Stomach smooth muscle (tissue), 2 donors: ENCODE measurements around the gene ANGPTL2.

ENCODE experiments used
- H3K27ac ChIP-seq: one replicate; pipeline ENCODE4 v1.7.0; 2013; ENCODE audit warnings: mild to moderate bottlenecking, low read length, inconsistent platforms
- H3K27me3 ChIP-seq, 2 donors: one replicate each; pipeline ENCODE4 v1.7.0; 2013; ENCODE audit warnings: low read length in 2 of 2; ENCODE audit not compliant: insufficient read depth in 2 of 2, control insufficient read depth in 1 of 2
- H3K36me3 ChIP-seq, 2 donors: one replicate each; pipeline ENCODE4 v1.7.0; 2013; ENCODE audit warnings: low read length in 2 of 2; ENCODE audit not compliant: control insufficient read depth in 2 of 2, insufficient read depth in 2 of 2
- H3K4me1 ChIP-seq: one replicate; pipeline ENCODE4 v1.7.0; 2013; ENCODE audit warnings: low read length; ENCODE audit not compliant: control insufficient read depth, insufficient read depth
- H3K4me3 ChIP-seq, 2 donors: one replicate each; pipeline ENCODE4 v1.7.0; 2013; ENCODE audit warnings: low read length in 2 of 2
- H3K9ac ChIP-seq, 2 donors: one replicate each; pipeline ENCODE4 v1.7.0; 2013; ENCODE audit warnings: low read length in 2 of 2, mild to moderate bottlenecking in 1 of 2
- H3K9me3 ChIP-seq, 2 donors: one replicate each; pipeline ENCODE4 v1.7.0; 2013; ENCODE audit warnings: low read length in 2 of 2; ENCODE audit not compliant: control insufficient read depth in 2 of 2
- donor health status: healthy.
- donor health status: Pancreatic carcinoma.

Gene ANGPTL2

DNA sequence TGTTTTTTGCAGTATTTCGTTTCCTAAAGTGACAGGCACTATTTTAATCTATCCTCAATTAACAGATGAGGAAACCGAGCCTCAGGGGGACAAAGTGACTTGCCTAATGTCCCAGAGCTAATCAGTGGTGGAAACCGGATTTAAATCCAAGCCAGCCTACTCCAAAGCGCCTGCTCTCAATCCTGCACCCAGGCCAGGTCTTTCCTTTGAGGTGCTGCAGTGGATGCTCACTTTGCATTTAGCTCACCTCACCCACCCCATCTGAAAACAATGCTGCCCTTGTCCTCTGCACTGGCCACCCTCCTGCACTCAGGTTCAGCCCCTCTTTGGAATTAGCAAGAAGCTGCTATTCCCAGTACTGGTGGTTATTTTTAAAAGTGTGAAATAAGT, 16.0 kb downstream of the ANGPTL2 start:
- H3K4me1 ChIP-seq: peaks cover 92% of the 10 kb centered on the region
- no peak overlapping the region for H3K9ac ChIP-seq
- H3K27ac ChIP-seq: peak overlapping the region; percentile 85
- no peaks in the 10 kb centered on the region for H3K27me3 ChIP-seq
- peaks cover 8 to 27% of the 10 kb centered on the region in 2 donors for H3K36me3 ChIP-seq
- H3K9me3 ChIP-seq: no peaks in the 10 kb centered on the region
- peak overlapping the region in 1 of 2 donors; percentile 29 for H3K4me3 ChIP-seq

DNA sequence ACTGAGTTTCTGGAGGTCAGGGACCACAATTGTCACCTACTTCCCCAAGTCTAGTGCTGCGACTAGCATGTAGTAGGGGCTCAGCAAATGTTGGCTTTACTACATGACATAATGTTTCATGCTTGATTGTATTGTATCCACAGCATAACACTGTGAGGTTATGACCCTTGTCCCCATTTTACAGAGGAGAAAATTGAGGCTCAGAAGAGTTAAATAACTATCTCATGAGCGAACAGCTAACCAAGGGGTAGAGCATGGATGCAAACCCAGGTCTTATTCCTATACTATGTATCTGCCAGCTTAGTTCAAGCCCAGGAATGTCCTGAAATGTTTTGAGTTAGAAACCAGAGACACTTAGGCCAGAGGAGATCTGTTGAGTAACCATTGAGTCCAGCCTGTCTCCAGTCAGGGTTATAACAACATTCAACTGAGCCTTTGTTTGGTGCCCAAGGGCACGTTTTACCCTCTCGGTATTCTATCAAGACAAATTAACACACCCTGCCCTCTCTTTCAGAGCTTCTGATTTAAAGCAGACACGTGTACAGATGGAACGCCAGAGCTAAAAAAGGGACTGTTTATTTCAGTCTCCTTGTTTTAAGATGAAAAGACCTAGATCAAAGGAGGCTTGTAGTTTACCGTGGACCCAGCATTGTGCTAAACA, 16.5 kb downstream of the ANGPTL2 start:
- H3K27ac ChIP-seq: peak overlapping the region; percentile 85
- no peaks in the 10 kb centered on the region for H3K27me3 ChIP-seq
- peaks cover 11 to 32% of the 10 kb centered on the region in 2 donors for H3K36me3 ChIP-seq
- no peak overlapping the region for H3K4me3 ChIP-seq
- H3K9me3 ChIP-seq: no peaks in the 10 kb centered on the region
- no peak overlapping the region for H3K9ac ChIP-seq
- H3K4me1 ChIP-seq: peaks cover 92% of the 10 kb centered on the region

DNA sequence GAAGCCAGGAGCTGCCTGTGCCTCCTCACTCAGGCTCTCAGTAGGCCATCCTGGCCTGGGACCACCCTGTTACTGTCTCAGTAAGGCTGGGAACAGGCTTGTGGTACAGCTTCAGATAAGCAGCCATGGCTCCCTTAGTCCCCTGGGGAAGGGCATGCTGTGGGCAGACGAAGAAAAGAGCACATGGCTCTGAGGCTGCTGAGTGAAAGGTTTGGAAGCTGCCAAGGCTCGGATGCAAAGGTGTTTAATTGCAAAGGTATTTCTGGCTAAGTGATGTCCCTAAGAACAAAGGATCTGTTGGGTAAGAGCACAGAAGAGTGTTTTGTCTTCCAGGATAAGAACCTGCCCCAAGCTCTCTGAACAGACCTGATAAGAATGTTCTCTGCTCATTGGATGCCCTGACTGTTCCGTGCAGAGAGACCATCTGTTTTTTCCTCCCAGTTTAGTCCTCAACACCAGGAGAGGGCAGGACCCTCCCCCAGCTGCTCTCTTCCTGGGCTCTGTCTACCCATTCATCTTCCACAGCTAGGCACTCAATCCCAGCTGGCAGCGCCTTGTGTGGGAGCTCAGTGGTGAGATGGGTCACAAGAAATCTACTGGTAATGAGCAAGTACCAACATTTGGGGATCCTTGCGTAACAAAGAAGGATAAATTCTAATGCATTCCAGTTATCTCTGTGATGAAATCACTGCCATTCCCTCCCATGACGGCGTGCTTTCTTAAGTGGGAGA, 17.7 kb downstream of the ANGPTL2 start:
- H3K9me3 ChIP-seq: no peaks in the 10 kb centered on the region
- H3K4me3 ChIP-seq: no peak overlapping the region
- H3K36me3 ChIP-seq: peaks cover 13 to 36% of the 10 kb centered on the region in 2 donors
- H3K9ac ChIP-seq: no peak overlapping the region
- H3K27ac ChIP-seq: peak overlapping the region; percentile 85
- H3K4me1 ChIP-seq: peaks cover 92% of the 10 kb centered on the region
- no peaks in the 10 kb centered on the region for H3K27me3 ChIP-seq

DNA sequence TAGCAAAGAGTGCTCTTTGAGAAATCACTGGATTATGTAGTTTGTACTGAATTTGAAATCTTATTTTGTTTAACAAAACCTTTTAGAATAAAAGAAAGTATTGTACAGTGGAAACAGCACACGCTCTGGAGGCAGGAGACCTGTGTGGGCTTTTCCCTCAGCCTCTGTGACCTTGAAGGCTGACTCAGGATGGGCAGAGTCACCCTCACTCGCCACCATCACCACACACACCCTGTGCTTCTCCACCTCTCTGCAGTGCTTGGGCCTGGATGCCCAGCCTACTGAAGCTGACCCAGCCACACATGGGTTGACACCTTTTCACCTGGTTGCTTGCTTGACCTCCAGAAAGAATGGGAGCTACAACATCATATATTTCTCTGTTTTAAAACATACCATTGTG, 19.6 kb downstream of the ANGPTL2 start:
- H3K27me3 ChIP-seq: no peaks in the 10 kb centered on the region
- H3K4me1 ChIP-seq: peaks cover 91% of the 10 kb centered on the region
- H3K9ac ChIP-seq: no peak overlapping the region
- peaks cover 13 to 36% of the 10 kb centered on the region in 2 donors for H3K36me3 ChIP-seq
- H3K4me3 ChIP-seq: no peak overlapping the region
- H3K9me3 ChIP-seq: no peaks in the 10 kb centered on the region
- peak overlapping the region; percentile 13 for H3K27ac ChIP-seq

DNA sequence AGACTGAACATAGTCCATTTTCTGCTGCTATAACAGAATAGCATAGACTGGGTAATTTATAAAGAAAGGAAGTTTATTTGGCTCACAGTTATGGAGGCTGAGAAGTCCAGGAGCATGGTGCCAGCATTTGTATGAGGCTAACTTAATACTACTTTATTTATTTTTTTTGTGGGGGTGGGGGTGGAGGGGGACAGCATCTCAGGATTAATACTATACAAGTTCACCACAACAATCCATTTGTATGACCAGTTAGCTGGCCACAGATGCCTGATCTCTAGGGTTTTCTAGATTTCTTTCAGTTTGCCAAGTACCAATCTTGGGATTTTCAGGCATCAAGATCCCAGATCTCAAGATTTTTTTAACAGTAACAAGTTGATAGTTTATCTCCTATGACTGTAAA, 20.3 kb downstream of the ANGPTL2 start:
- peaks cover 11 to 35% of the 10 kb centered on the region in 2 donors for H3K36me3 ChIP-seq
- H3K4me3 ChIP-seq: no peak overlapping the region
- no peaks in the 10 kb centered on the region for H3K9me3 ChIP-seq
- H3K9ac ChIP-seq: no peak overlapping the region
- peak overlapping the region; percentile 13 for H3K27ac ChIP-seq
- peaks cover 85% of the 10 kb centered on the region for H3K4me1 ChIP-seq
- H3K27me3 ChIP-seq: no peaks in the 10 kb centered on the region

DNA sequence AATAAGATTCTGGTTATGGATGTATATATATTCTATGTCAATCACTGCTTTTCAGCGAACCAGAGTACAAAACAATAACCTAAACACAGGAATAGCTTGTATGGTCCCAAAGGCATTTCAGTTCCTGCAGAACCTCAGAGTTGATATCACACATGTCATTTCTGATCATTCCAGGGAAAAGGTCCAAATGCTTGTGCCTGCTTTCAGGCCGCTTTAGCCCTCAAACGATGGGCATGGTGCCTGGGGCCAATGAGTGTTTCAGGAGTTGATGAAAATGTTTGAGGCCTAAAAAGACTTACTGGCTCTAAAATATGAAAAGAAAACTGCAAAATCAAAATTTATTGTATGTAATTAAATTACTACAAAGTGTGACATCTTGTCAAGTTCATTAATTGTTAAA, 22.8 kb downstream of the ANGPTL2 start:
- H3K9me3 ChIP-seq: no peaks in the 10 kb centered on the region
- peaks cover 14 to 30% of the 10 kb centered on the region in 2 donors for H3K36me3 ChIP-seq
- H3K27me3 ChIP-seq: no peaks in the 10 kb centered on the region
- peak overlapping the region in 1 of 2 donors; percentile 1 for H3K4me3 ChIP-seq
- peaks cover 61% of the 10 kb centered on the region for H3K4me1 ChIP-seq
- peak overlapping the region in 1 of 2 donors; percentile 19 for H3K9ac ChIP-seq
- peak overlapping the region; percentile 81 for H3K27ac ChIP-seq

DNA sequence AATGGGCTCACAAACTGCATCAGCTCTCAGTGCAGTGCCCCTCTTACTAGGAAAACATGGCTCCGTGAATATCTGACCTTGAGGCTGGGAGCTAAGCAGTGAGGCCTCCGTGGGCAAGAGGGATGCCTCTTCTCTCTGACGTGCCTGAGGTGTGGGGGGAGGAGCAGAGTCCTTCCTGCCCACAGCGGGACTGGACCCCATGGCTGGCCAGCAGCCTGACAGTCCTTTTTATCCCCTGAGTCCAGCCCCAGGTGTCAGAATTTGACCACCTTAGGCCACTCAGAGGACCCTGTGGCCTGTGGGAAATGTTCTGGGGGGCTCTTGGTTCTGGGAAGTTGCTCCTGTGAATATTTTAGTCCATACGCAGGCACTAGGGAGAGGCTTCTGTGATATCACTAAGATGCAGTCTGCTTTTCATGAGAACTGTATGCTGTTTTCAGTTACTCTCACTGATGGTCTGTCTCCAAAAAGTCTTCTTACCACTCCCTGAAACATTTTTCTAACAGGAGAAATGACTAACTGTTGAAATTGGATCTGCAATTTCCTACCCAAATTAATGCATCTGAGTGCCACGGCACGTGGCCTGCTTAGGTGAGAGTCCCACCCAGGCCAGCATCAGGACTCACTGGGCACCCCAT, 23.4 kb downstream of the ANGPTL2 start:
- Histone ChIP-seq H3K4me3 (peak overlapping the region in 1 of 2 donors; percentile 15), H3K9ac (peak overlapping the region; percentile 19 to 21), H3K27me3 (no peaks in the 10 kb centered on the region), H3K9me3 (no peaks in the 10 kb centered on the region), H3K4me1 (peaks cover 55% of the 10 kb centered on the region), H3K27ac (peak overlapping the region; percentile 81), H3K36me3 (peaks cover 14 to 27% of the 10 kb centered on the region in 2 donors)

DNA sequence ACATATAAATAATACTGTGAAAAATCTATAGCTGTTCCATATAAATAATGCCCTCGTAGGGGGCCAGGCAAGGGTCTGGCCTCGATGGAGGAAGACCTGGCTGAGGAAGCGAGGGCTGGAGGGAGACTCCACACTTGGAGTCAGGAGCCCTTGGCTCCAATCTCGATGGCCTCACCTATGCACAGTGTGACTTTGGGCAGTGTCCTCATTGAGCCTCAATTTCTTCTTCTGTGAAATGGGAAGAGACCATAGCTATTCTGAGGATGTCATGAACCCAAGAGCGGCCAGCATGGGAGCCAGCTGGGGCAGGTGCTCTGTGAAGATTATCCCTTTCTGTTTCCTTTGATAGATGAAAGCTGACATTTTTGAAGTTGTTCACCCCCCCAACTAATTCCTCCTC, 24.8 kb downstream of the ANGPTL2 start:
- no peaks in the 10 kb centered on the region for H3K9me3 ChIP-seq
- no peaks in the 10 kb centered on the region for H3K27me3 ChIP-seq
- no peak overlapping the region for H3K9ac ChIP-seq
- no peak overlapping the region for H3K4me3 ChIP-seq
- H3K4me1 ChIP-seq: peaks cover 42% of the 10 kb centered on the region
- peak overlapping the region; percentile 81 for H3K27ac ChIP-seq
- peaks cover 22 to 27% of the 10 kb centered on the region in 2 donors for H3K36me3 ChIP-seq

DNA sequence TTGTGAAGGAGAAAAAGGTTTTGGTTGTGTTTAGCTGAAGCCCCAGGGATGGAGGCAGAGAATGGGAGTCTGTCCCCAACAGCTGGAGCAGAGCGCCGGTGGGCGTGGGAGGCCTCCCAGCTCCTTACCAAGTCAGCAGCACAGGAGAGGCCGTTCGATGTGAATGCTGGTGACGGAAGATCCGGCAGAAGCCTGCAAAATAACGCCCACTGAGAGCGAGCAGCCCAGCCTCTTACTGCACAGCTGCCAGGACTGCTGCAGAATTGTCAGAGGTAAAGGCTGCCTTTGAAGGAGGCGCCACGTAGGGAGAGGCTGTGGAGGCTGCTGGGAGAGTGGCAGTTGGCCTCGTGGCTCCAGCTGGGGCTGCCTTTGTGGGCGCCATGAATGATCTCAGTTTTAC, 26.2 kb downstream of the ANGPTL2 start:
- Histone ChIP-seq H3K9ac (no peak overlapping the region), H3K27ac (peak overlapping the region; percentile 24)

DNA sequence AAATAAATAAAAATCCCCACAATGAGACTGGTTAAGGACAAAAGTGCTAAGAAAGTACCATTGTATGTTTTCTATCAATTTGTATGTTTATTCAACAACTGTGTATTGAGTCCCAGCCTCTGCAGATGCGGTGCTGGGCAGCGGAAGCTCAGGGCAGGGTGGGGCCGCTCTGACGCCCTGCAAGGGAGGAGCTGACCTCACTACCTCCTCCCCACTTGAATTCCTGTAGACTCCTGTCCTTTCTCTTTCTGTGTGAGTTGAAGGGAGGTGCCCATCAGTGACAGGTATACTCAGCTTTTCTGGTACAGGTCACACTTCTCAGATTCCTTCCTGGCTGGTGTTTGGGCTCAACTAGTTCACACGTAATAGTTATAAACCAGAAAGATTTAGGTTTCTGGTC, 27.0 kb downstream of the ANGPTL2 start:
- Histone ChIP-seq H3K4me1 (peaks cover 26% of the 10 kb centered on the region), H3K9ac (no peak overlapping the region), H3K27ac (no peak overlapping the region), H3K27me3 (no peaks in the 10 kb centered on the region), H3K36me3 (peaks cover 35 to 38% of the 10 kb centered on the region in 2 donors), H3K4me3 (no peak overlapping the region), H3K9me3 (no peaks in the 10 kb centered on the region)

More for the DNA sequence above, 26.2 kb downstream of the ANGPTL2 start:
- H3K36me3 ChIP-seq: peaks cover 35 to 36% of the 10 kb centered on the region in 2 donors
- H3K4me1 ChIP-seq: peaks cover 32% of the 10 kb centered on the region
- H3K27me3 ChIP-seq: no peaks in the 10 kb centered on the region
- H3K4me3 ChIP-seq: no peak overlapping the region
- H3K9me3 ChIP-seq: no peaks in the 10 kb centered on the region
